WTC11 (cell line): Measurements from ENCODE around the gene UPF1. TPM values are rescaled to one million over a fixed set of nuclear protein-coding genes. Genes with fewer than 3 reads are reported as not detected.

Experiments used
- ATAC-seq: fragments of 200-7000 bp; cut with Tn5 transposase; 2 replicates; pipeline ENCODE4 v1.10.0; 2021; ENCODE audit warnings: mild to moderate bottlenecking, moderate library complexity
- Bru-seq: library from RNA; stranded (reverse); fragments of 400-500 nt; gene quantifications from one replicate; lab custom pipeline; 2021; lab: Mats Ljungman, UMichigan
- CTCF ChIA-PET: fragments of 300-600 bp; sonication (Branson Sonifier 250); formaldehyde crosslinking; loops from one replicate; lab custom pipeline; 2021; ENCODE audit warnings: antibody characterized with exemption; lab: Charles Lee
- POLR2A ChIA-PET: fragments of 350-600 bp; sonication (Branson Sonifier 250); formaldehyde crosslinking; loops from one replicate; lab custom pipeline; 2021; ENCODE audit warnings: antibody characterized with exemption; lab: Charles Lee
- DNase-seq: peaks from one replicate; pipeline ENCODE4 v3.0.0; 2021; ENCODE audit warnings: low spot score
- H3K27ac Mint-ChIP-seq: 2 replicates; pipeline ENCODE4 v1.8.0; 2021; ENCODE audit warnings: mixed read lengths
- H3K27me3 Mint-ChIP-seq: 2 replicates; pipeline ENCODE4 v1.8.0; 2021; ENCODE audit warnings: low read depth, mild to moderate bottlenecking, moderate library complexity, mixed read lengths
- H3K36me3 Mint-ChIP-seq: 2 replicates; pipeline ENCODE4 v1.8.0; 2021; ENCODE audit warnings: mixed read lengths
- H3K4me1 Mint-ChIP-seq: 2 replicates; pipeline ENCODE4 v1.8.0; 2022; ENCODE audit warnings: mixed read lengths
- H3K4me3 Mint-ChIP-seq: 2 replicates; pipeline ENCODE4 v1.8.0; 2021; ENCODE audit warnings: mild to moderate bottlenecking, moderate library complexity, mixed read lengths
- H3K9me3 Mint-ChIP-seq: 2 replicates; pipeline ENCODE4 v1.8.0; 2021; ENCODE audit warnings: mixed read lengths
- ATF2 ChIP-seq: sonication (generic); formaldehyde crosslinking; IDR thresholded peaks from 2 replicates; pipeline ENCODE4 v1.8.1; 2022; ENCODE audit warnings: low read depth, missing genetic modification reagents, borderline replicate concordance
- CBFB ChIP-seq: sonication (generic); formaldehyde crosslinking; IDR thresholded peaks from 2 replicates; pipeline ENCODE4 v1.8.1; 2022; ENCODE audit warnings: mild to moderate bottlenecking, low read depth, missing genetic modification reagents
- CREM ChIP-seq: sonication (generic); formaldehyde crosslinking; IDR thresholded peaks from 2 replicates; pipeline ENCODE4 v1.8.1; 2022; ENCODE audit warnings: mild to moderate bottlenecking, missing genetic modification reagents, moderate library complexity
- CTCF ChIP-seq: fragments of 200-600 bp; IDR thresholded peaks from 2 replicates; pipeline ENCODE4 v1.8.0; 2022; ENCODE audit warnings: antibody characterized with exemption
- FOXJ3 ChIP-seq: sonication (generic); formaldehyde crosslinking; IDR thresholded peaks from 2 replicates; pipeline ENCODE4 v1.9.0; 2021; ENCODE audit warnings: missing genetic modification reagents, mild to moderate bottlenecking, borderline replicate concordance
- GABPB1 ChIP-seq: sonication (generic); formaldehyde crosslinking; IDR thresholded peaks from 2 replicates; pipeline ENCODE4 v1.8.1; 2023; ENCODE audit warnings: mild to moderate bottlenecking, missing genetic modification reagents
- HMGXB4 ChIP-seq: sonication (generic); formaldehyde crosslinking; IDR thresholded peaks from 2 replicates; pipeline ENCODE4 v1.8.1; 2023; ENCODE audit warnings: mild to moderate bottlenecking, moderate library complexity, missing genetic modification reagents
- IRF2 ChIP-seq: sonication (generic); formaldehyde crosslinking; IDR thresholded peaks from 2 replicates; pipeline ENCODE4 v1.8.0; 2022; ENCODE audit warnings: low read depth, missing genetic modification reagents, borderline replicate concordance
- MLX ChIP-seq: sonication (generic); formaldehyde crosslinking; IDR thresholded peaks from 2 replicates; pipeline ENCODE4 v1.8.1; 2023; ENCODE audit warnings: mild to moderate bottlenecking, missing genetic modification reagents, moderate library complexity
- NR3C1 ChIP-seq: sonication (generic); formaldehyde crosslinking; conservative IDR thresholded peaks from 2 replicates; pipeline ENCODE4 v1.8.1; 2023; ENCODE audit warnings: low read depth, mild to moderate bottlenecking, missing genetic modification reagents
- PRRX2 ChIP-seq: fragments of 250-450 bp; sonication (Bioruptor Pico); IDR thresholded peaks from 2 replicates; pipeline ENCODE4 v1.8.0; 2021; ENCODE audit warnings: mild to moderate bottlenecking
- STAT6 ChIP-seq: sonication (generic); formaldehyde crosslinking; conservative IDR thresholded peaks from 2 replicates; pipeline ENCODE4 v1.8.1; 2023; ENCODE audit warnings: mild to moderate bottlenecking, low read depth, missing genetic modification reagents, moderate library complexity
- TCF7 ChIP-seq: sonication (generic); formaldehyde crosslinking; IDR thresholded peaks from 2 replicates; pipeline ENCODE4 v1.8.0; 2022; ENCODE audit warnings: mild to moderate bottlenecking, low read depth, missing genetic modification reagents, moderate library complexity
- TEAD1 ChIP-seq: sonication (generic); formaldehyde crosslinking; IDR thresholded peaks from 2 replicates; pipeline ENCODE4 v1.8.0; 2022; ENCODE audit warnings: mild to moderate bottlenecking, missing genetic modification reagents
- ZBTB43 ChIP-seq: sonication (generic); formaldehyde crosslinking; IDR thresholded peaks from 2 replicates; pipeline ENCODE4 v1.8.1; 2023; ENCODE audit warnings: mild to moderate bottlenecking, missing genetic modification reagents
- ZNF121 ChIP-seq: sonication (generic); formaldehyde crosslinking; IDR thresholded peaks from 2 replicates; pipeline ENCODE4 v1.8.0; 2023; ENCODE audit warnings: missing genetic modification reagents
- ZNF317 ChIP-seq: sonication (generic); formaldehyde crosslinking; IDR thresholded peaks from 2 replicates; pipeline ENCODE4 v1.8.1; 2023; ENCODE audit warnings: low read depth, mild to moderate bottlenecking, moderate library complexity, missing genetic modification reagents, borderline replicate concordance
- ZNF425 ChIP-seq: fragments of 250-450 bp; sonication (Bioruptor Pico); conservative IDR thresholded peaks from 2 replicates; pipeline ENCODE4 v1.9.0; 2021; ENCODE audit warnings: mild to moderate bottlenecking
- ZSCAN18 ChIP-seq: fragments of 250-450 bp; sonication (Bioruptor Pico); IDR thresholded peaks from 2 replicates; pipeline ENCODE4 v2.1.2; 2022; ENCODE audit warnings: mild to moderate bottlenecking, moderate library complexity
- long read RNA-seq, 3 experiments: library from RNA in 1 of 3; library from capped mRNA in 1 of 3; library from polyadenylated mRNA in 1 of 3; unstranded in 2 of 3; stranded (forward) in 1 of 3; transcript quantifications; one replicate each; pipeline ENCODE4 v2.0.0, GENCODE V29; 2021
- total RNA-seq: library from RNA; stranded (reverse); gene quantifications from 3 replicates; pipeline ENCODE4 v1.2.3, GENCODE V29; 2021

The UPF1 gene
- total RNA-seq (77.3 to 82.5 TPM (median 81.9 TPM) in 3 replicates), Bru-seq, nascent RNA (percentile 72 among the genes with signal in this experiment)
- long read RNA-seq, experiment 1, full-length matches to known transcripts: 242 of 359 reads
- long read RNA-seq, experiment 1, partial matches to known transcripts: 85 of 359 reads
- long read RNA-seq, experiment 1, other reads (novel, unspliced or antisense): 32 of 359 reads
- long read RNA-seq, experiment 2, full-length matches to known transcripts: 28 of 123 reads
- long read RNA-seq, experiment 2, partial matches to known transcripts: 52 of 123 reads
- long read RNA-seq, experiment 2, other reads (novel, unspliced or antisense): 43 of 123 reads
- long read RNA-seq, experiment 3, partial matches to known transcripts: 1 of 1 reads
- long read RNA-seq, experiment 3, other reads (novel, unspliced or antisense): 0 of 1 reads

- H3K36me3 Mint-ChIP-seq: peaks cover 20% of the 10 kb centered on the region
- ATAC-seq: peak; percentile 72
- ChIA-PET CTCF (interaction anchor here (0.7 to 4.7 kb wide), 16 partner anchors 9 to 362 kb away, joined by 3 to 64 read pairs (median 5); partner anchors contain the start of genes CERS1 and REX1BD), POLR2A (interaction anchor here (0.5 to 1.0 kb wide), 4 partner anchors 13 to 868 kb away, joined by 3 to 4 read pairs (median 4); no protein-coding TSS in a partner anchor)
- peaks cover 8% of the 10 kb centered on the region; the same call in 1 of the 2 replicates for H3K9me3 Mint-ChIP-seq
- H3K4me1 Mint-ChIP-seq: peaks cover 24% of the 10 kb centered on the region
- DNase-seq: peak; percentile 98
- peaks cover 33% of the 10 kb centered on the region for H3K27me3 Mint-ChIP-seq
- H3K4me3 Mint-ChIP-seq: peak within 1 kb of the TSS; percentile 94
- peak within 1 kb of the TSS; percentile 84 for H3K27ac Mint-ChIP-seq
- TF ChIP-seq CBFB (CRISPR knock-in tag) (no peak), NR3C1 (0 out of 2 replicates have a peak, but pooled peaks have one; percentile 49), ZNF317 (CRISPR knock-in tag) (0 out of 2 replicates have a peak, but pooled peaks have one; percentile 9), HMGXB4 (CRISPR knock-in tag) (peak; percentile 71), IRF2 (CRISPR knock-in tag) (no peak), MLX (CRISPR knock-in tag) (no peak), CREM (CRISPR knock-in tag) (peak; percentile 59; the same call in 1 of the 2 replicates), ZBTB43 (CRISPR knock-in tag) (no peak), GABPB1 (CRISPR knock-in tag) (no peak; the same call in 1 of the 2 replicates), ZSCAN18 (CRISPR knock-in tag) (no peak), FOXJ3 (no peak), CTCF (no peak), ATF2 (no peak), TEAD1 (CRISPR knock-in tag) (no peak; the same call in 1 of the 2 replicates), STAT6 (CRISPR knock-in tag) (no peak), TCF7 (CRISPR knock-in tag) (no peak; the same call in 1 of the 2 replicates), ZNF425 (no peak), PRRX2 (CRISPR knock-in tag) (no peak), ZNF121 (peak; percentile 31; the same call in 1 of the 2 replicates)
Measured at GRCh38 chr19:18831524-18832305, at the start of gene UPF1. UPF1 (plus strand) TSS chr19:18831959; CDS start chr19:18832210, 251 bp downstream.
